Right cardiac atrium (tissue), 5 donors: ENCODE measurements around the gene RARA. TPM values are rescaled to one million over a fixed set of nuclear protein-coding genes. Genes with fewer than 3 reads are reported as not detected.
"Not testable (repeated sequence)": the region's sequence is repeated elsewhere in the genome, so short reads cannot be mapped to it uniquely, and the experiment has no call there.

Experiments used
- ATAC-seq, 2 donors: fragments of 200-7000 bp; cut with Tn5 transposase; one replicate each; pipeline versions ENCODE4 v1.8.0 to v1.9.1; 2020; ENCODE audit warnings: moderate library complexity in 2 of 2, mild to moderate bottlenecking in 1 of 2
- DNase-seq, 3 donors: peaks; one replicate each; pipeline ENCODE4 v3.0.0-alpha.2; 2020
- H3K27ac ChIP-seq: one replicate; pipeline ENCODE4 v1.5.1; 2013; ENCODE audit warnings: mild to moderate bottlenecking, low read length, control low read depth, moderate library complexity
- H3K27me3 ChIP-seq: one replicate; pipeline ENCODE4 v1.6.1; 2013; ENCODE audit not compliant: control insufficient read depth, insufficient read depth
- H3K4me1 ChIP-seq: one replicate; pipeline ENCODE4 v1.6.1; 2013; ENCODE audit warnings: low read length; ENCODE audit not compliant: control insufficient read depth, insufficient read depth
- H3K4me3 ChIP-seq: one replicate; pipeline ENCODE4 v1.5.1; 2013; ENCODE audit warnings: low read length, control low read depth
- H3K9me3 ChIP-seq: one replicate; pipeline ENCODE4 v1.6.1; 2013; ENCODE audit warnings: low read length; ENCODE audit not compliant: control insufficient read depth
- WGBS: extraction: QIAGEN DNeasy Blood & Tissue Kit; methylation state at CpG from one replicate; pipeline ENCODE4 v1.1.7; 2013; 5-methylcytosine and 5-hydroxymethylcytosine counted together
- intact Hi-C, 4 donors: fragments of 100-400 bp; cut with DNase I; formaldehyde crosslinking; loops; one replicate each; pipeline versions ENCODE4 v1.11.0 to v1.14.0; 2022 to 2023
- polyA plus RNA-seq: library from polyadenylated mRNA; stranded (reverse); fragments of 200-250 nt; gene quantifications from one replicate; pipeline ENCODE4 v1.2.3, GENCODE V29; 2013
- total RNA-seq, 4 donors: library from RNA; stranded (reverse); fragmentation: NEBNext Ultra II Directional; extraction: Animal tissue kit (Norgen Biotek cat#: 25700); gene quantifications; one replicate each; pipeline ENCODE4 v1.2.1, GENCODE V29; 2021
- donor health status: healthy with polysubstance abuse.
- donor health status: DM: no; HTN: yes; CAD: no.
- donor health status: DM: no; HTN: no; CAD: no.
- donor health status: DM: no; HTN: yes; CAD: no; lungs with severe emphysema.
- donor health status: DM: yes; HTN: yes; CAD: no.

RARA gene
- total and polyA plus RNA-seq, 5 donors, result 26.2 to 39.0 (median 28.3) TPM

DNA sequence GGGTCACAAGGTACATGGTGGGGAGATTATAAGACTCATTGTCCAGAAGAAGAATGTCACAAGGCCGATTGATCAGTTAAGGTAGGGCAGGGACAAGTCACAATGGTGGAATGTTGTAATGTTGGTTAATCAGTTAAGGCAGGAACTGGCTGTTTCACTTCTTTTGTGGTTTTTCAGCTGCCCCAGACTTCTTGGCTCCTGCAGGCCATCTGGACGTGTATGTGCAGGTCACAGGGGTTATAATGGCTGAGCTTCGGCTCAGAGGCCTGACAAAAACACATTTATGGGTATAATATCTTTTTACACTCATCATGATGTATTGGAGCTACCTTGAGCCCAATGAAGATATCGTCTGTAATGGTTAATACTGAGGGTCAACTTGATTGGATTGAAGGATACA, 63.7 kb downstream of the RARA start:
- H3K27me3 ChIP-seq, H3K4me3 ChIP-seq, ATAC-seq, intact Hi-C loops, H3K9me3 ChIP-seq, H3K4me1 ChIP-seq, H3K27ac ChIP-seq: not testable (repeated sequence)
- DNase-seq, result peak in 1 of 3 donors; percentile 2
- WGBS, result 56% methylated on average over 4 of the region's 4 CpGs

DNA sequence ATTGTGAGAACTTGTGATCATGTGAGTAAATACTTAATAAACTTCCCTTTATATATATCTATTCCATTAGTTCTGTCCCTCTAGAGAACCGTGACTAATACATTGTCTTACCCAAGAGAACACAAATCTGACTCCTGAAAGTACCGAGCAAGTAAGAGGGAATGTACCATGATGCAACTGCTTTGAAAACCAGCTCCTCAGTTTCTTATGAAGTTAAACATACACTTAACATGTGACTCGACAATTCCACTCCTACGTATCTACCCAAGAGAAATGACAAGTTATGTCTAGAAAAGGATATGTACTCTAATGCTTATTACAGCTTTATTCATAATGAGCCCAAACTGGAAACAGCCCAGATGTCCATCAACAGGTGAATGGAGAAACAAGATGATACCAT, 64.3 kb downstream of the RARA start:
- Histone ChIP-seq H3K27ac (no peak overlapping the region), H3K4me1 (no peaks in the 10 kb centered on the region), H3K9me3 (no peaks in the 10 kb centered on the region), H3K4me3 (no peak overlapping the region), H3K27me3 (no peaks in the 10 kb centered on the region)
- ATAC-seq, result no peak
- DNase-seq, result no peak
- intact Hi-C loops, result no loop called here
- 82% methylated on average over 4 of the region's 4 CpGs for WGBS

DNA sequence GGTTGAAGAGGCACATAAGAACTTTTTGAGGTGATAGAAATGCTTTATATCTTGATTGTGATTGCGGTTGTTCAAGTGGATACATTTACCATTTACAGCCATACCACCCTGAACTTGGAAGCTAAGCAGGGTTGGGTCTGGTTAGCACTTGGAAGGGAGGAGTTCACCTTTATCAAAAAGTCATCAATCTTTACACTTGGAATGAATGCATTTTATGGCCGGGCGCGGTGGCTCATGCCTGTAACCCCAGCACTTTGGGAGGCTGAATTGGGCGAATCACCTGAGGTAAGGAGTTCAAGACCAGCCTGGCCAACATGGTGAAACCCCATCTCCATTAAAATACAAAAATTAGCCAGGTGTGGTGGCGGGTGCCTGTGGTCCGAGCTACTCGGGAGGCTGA, 65.0 kb downstream of the RARA start:
- ATAC-seq (no peak), DNase-seq (no peak)
- Histone ChIP-seq H3K27me3 (no peaks in the 10 kb centered on the region), H3K9me3 (no peaks in the 10 kb centered on the region), H3K27ac (no peak overlapping the region), H3K4me3 (no peak overlapping the region), H3K4me1 (no peaks in the 10 kb centered on the region)
- 90% methylated on average over 8 of the region's 8 CpGs for WGBS
- intact Hi-C loops, result no loop called here

DNA sequence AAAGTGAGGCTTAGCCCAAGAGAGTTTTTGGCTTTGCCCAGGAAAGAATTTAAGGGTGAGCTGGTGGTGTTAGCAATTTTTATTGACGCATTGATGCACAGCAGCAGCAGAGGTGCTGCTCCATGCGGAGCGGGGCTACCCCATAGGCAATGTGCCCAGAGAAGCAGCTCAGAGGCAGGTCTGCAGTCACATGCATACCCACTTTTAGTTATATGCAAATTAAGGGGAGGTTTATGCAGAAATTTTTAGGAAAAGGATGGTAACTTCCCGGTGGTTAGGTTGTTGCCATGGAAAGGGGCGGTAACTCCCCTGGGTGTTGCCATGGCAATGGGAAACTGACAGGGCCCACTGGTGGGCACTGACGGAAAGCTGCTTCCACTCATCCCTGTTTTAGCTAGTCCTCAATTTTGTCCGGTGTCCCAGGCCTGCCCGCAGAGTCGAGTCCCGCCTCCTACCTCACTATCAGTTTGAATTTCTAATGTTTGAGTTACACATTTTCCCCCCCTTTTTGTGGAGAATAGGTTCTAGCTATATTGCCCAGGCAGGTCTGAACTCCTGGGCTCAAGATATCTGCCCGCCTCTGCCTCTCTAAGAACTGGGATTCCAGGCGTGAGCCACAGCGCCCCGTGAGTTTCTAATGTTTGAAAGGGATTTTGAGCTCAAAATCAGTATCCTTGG, 66.0 kb downstream of the RARA start:
- no peaks in the 10 kb centered on the region for H3K27me3 ChIP-seq
- WGBS, result 87% methylated on average over 14 of the region's 14 CpGs
- intact Hi-C loops, result no loop called here
- H3K4me1 ChIP-seq, result no peaks in the 10 kb centered on the region
- no peaks in the 10 kb centered on the region for H3K9me3 ChIP-seq
- DNase-seq (no peak), ATAC-seq (no peak)
- no peak overlapping the region for H3K27ac ChIP-seq
- no peak overlapping the region for H3K4me3 ChIP-seq

DNA sequence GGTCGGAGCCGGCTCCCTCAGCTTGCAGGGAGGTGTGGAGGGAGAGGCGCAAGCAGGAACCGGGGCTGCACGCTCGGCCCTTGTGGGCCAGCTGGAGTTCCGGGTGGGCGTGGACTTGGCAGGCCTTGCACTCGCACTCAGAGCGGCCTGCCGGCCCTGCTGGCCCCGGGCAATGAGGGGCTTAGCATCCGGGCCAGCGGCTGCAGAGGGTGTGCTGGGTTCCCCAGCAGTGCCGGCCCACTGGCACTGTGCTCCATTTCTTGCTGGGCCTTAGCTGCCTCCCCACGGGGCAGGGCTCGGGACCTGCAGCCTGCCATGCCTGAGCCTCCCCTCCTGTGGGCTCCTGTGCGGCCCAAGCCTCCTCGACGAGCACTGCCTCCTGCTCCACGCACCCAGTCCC, 66.8 kb downstream of the RARA start:
- H3K27me3 ChIP-seq, DNase-seq, H3K4me1 ChIP-seq, H3K4me3 ChIP-seq, H3K9me3 ChIP-seq, H3K27ac ChIP-seq, intact Hi-C loops, ATAC-seq: not testable (repeated sequence)
- 92% methylated on average over 21 of the region's 21 CpGs for WGBS

DNA sequence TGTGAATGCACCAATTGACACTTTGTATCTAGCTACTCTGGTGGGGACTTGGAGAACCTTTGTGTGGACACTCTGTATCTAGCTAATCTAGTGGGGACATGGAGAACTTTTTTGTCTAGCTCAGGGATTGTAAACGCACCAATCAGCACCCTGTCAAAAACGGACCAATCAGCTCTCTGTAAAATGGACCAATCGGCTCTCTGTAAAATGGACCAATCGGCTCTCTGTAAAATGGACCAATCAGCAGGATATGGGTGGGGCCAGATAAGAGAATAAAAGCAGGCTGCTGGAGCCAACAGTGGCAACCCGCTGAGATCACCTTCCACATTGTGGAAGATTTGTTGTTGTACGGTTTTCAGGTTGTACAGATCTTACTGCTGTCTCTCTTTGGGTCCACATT, 67.6 kb downstream of the RARA start:
- WGBS, result 84% methylated on average over 6 of the region's 6 CpGs
- H3K27ac ChIP-seq, H3K27me3 ChIP-seq, H3K9me3 ChIP-seq, intact Hi-C loops, H3K4me1 ChIP-seq, ATAC-seq, H3K4me3 ChIP-seq, DNase-seq: not testable (repeated sequence)

- Histone ChIP-seq H3K27ac (no peak overlapping the region), H3K4me1 (no peaks in the 10 kb centered on the region), H3K27me3 (no peaks in the 10 kb centered on the region), H3K9me3 (no peaks in the 10 kb centered on the region), H3K4me3 (no peak overlapping the region)
- DNase-seq, result no peak
- ATAC-seq, result no peak
- WGBS, result 91% methylated on average over 13 of the region's 13 CpGs
- intact Hi-C loops, result no loop called here
These were observed 68.9 kb downstream of the RARA start for GRCh38 chr17:40377832-40378231.

DNA sequence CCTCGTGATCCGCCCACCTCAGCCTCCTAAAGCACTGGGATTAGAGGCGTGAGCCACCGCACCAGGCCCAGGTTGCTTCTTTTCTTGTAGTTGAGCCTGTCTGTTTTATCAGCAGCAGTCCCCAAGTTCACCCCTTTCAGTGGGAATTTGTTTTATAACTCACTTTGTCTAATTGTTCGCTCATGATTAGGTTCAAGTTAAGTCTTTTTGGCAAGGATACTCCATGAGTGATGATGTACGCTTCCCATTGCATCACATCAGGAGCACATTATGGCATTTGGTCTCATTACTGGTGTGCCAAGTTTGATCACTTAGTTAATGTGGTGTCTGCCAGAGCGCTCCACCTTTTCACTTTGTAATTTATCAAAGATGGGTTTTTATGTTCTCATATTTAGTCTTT, 70.0 kb downstream of the RARA start:
- Histone ChIP-seq H3K4me1 (no peaks in the 10 kb centered on the region), H3K9me3 (no peaks in the 10 kb centered on the region), H3K27ac (no peak overlapping the region), H3K27me3 (no peaks in the 10 kb centered on the region), H3K4me3 (no peak overlapping the region)
- DNase-seq (no peak), ATAC-seq (no peak)
- intact Hi-C loops, result no loop called here
- 88% methylated on average over 7 of the region's 7 CpGs for WGBS

DNA sequence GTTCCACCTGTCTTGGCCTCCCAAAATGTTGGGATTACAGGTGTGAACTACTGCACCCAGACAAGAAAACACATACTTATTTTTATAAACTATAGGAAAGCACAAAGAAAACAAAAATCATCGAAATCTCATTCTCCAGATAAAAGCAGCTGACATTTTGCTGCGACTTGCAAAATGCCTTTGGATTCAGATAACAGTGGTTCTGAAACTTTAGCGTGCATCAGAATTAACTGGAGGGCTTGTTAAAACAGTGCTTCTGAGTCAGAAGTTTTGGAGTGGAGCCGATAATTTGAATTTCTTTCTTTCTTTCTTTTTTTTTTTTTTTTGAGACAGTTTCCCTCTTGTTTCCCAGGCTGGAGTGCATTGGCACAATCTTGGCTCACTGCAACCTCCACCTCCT, 73.3 kb downstream of the RARA start:
- Histone ChIP-seq H3K4me3 (no peak overlapping the region), H3K27me3 (no peaks in the 10 kb centered on the region), H3K9me3 (no peaks in the 10 kb centered on the region), H3K27ac (no peak overlapping the region), H3K4me1 (no peaks in the 10 kb centered on the region)
- WGBS, result 77% methylated on average over 4 of the region's 4 CpGs
- ATAC-seq (no peak), DNase-seq (no peak)
- intact Hi-C loops, result no loop called here

GRCh38 chr17:40386555-40386954, 77.6 kb downstream of the RARA start:
- ATAC-seq, H3K4me1 ChIP-seq, intact Hi-C loops, H3K27ac ChIP-seq, DNase-seq, H3K27me3 ChIP-seq, H3K9me3 ChIP-seq, H3K4me3 ChIP-seq: not testable (repeated sequence)
- WGBS, result 96% methylated on average over 3 of the region's 3 CpGs

DNA sequence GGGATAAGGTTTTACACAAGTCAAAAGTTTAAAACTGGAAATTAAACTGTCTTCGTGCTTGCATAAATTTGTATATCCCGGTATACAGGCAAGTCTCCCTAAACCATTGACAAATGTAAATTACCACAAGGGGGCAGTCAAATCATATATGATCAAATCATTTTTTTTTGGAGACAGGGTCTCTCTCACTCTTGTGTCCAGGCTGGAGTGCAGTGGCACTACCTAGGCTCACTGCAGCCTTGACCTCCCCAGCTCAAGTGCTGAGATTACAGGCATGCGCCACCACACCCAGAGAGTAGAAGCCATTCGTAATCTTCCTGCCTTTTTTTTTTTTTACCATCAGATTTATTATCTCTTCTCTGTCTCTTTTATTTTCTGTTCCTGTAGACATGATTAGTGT, 90.2 kb downstream of the RARA start:
- 51% methylated on average over 4 of the region's 4 CpGs for WGBS

GRCh38 chr17:40402668-40403067, 93.7 kb downstream of the RARA start:
- intact Hi-C loops, result loop anchor here in 1 of 4 donors (10.0 kb wide), 2 partner anchors 98 to 132 kb away; partner anchors contain the start of gene RARA
- no peak for DNase-seq
- H3K27ac ChIP-seq, result no peak overlapping the region
- no peaks in the 10 kb centered on the region for H3K4me1 ChIP-seq
- WGBS, result 90% methylated on average over 1 of the region's 1 CpG
- no peaks in the 10 kb centered on the region for H3K27me3 ChIP-seq
- no peaks in the 10 kb centered on the region for H3K9me3 ChIP-seq
- H3K4me3 ChIP-seq, result no peak overlapping the region
- no peak for ATAC-seq

More for the DNA sequence above, 90.2 kb downstream of the RARA start:
- no peak overlapping the region for H3K27ac ChIP-seq
- intact Hi-C loops, result loop anchor here in 2 of 4 donors (10.0 kb wide), 3 partner anchors 76 to 166 kb away; partner anchors contain the start of gene CCR7 (in 1 of the 2)
- DNase-seq, result no peak
- no peaks in the 10 kb centered on the region for H3K4me1 ChIP-seq
- H3K27me3 ChIP-seq, result no peaks in the 10 kb centered on the region
- peak in 1 of 2 donors; percentile 55 for ATAC-seq
- H3K4me3 ChIP-seq, result no peak overlapping the region
- H3K9me3 ChIP-seq, result no peaks in the 10 kb centered on the region
